GM19238 (cell line): ENCODE measurements around the gene AHDC1.
"Not testable (repeated sequence)": the region's sequence is repeated elsewhere in the genome, so short reads cannot be mapped to it uniquely, and the experiment has no call there.

ENCODE experiments used
- DNase-seq: peaks from one replicate; pipeline ENCODE4 v3.0.0; 2011; ENCODE audit warnings: low spot score; ENCODE audit not compliant: insufficient read length

Gene AHDC1

GRCh38 chr1:27633298-27633610 is 29.3 kb upstream of the AHDC1 start:
- no peak for DNase-seq

GRCh38 chr1:27632387-27633297 is 28.7 kb upstream of the AHDC1 start:
- DNase-seq, result peak; percentile 67

DNA sequence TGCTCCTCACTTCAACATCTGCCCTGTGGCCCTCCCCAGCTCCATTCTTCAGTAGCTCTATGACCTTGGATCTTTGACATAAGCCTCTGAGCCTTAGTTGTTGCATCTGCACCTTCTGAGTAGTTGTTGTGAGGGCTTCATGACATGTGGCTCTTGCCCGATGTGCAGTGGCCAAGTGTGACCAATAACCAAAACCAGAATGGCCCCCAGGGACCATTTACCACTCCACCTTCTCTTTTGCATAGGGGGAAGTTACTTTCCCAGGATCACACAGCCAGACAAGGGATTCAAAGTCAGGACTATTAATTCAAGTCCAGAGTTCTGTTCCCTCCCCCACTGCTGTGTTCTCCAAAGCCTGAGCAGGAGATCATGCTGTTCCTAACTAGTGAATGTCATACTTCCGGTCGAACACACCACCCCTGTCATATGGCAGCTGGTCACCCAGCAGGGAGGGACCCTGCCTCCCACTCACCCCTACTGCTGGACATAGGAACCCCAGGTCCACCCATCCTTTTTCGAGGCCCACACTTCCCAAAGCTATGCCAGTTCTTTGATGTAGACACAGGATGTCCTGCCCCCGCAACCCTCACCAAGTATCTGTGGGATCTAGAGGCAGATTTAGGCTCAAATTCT is 27.0 kb upstream of the AHDC1 start:
- no peak for DNase-seq

DNA sequence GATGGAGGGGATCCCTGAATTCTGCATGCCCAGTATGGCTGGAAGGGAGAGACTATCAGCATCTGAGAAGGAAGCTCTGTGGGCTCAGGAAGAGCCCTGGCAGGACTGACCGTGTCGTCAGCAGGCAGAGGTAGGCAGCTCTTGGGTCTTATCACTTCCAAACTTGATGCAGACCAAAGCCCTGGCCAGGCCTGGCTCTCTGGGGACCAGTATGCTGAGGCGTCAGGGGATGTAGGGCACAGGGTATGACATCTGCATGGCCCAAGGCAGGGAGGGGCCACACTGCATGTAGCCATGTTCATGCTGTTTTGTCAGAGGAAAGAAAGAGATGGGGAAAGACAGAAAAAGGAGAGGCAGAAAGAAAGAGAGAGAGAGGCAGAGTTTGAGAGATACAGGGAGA is 24.8 kb upstream of the AHDC1 start:
- no peak for DNase-seq

GRCh38 chr1:27627733-27628132 is 23.8 kb upstream of the AHDC1 start:
- DNase-seq, result not testable (repeated sequence)

GRCh38 chr1:27627061-27627460 is 23.1 kb upstream of the AHDC1 start:
- no peak for DNase-seq

GRCh38 chr1:27626031-27626935 is 22.3 kb upstream of the AHDC1 start:
- DNase-seq, result no peak

GRCh38 chr1:27624467-27625178 is 20.7 kb upstream of the AHDC1 start:
- DNase-seq, result no peak

DNA sequence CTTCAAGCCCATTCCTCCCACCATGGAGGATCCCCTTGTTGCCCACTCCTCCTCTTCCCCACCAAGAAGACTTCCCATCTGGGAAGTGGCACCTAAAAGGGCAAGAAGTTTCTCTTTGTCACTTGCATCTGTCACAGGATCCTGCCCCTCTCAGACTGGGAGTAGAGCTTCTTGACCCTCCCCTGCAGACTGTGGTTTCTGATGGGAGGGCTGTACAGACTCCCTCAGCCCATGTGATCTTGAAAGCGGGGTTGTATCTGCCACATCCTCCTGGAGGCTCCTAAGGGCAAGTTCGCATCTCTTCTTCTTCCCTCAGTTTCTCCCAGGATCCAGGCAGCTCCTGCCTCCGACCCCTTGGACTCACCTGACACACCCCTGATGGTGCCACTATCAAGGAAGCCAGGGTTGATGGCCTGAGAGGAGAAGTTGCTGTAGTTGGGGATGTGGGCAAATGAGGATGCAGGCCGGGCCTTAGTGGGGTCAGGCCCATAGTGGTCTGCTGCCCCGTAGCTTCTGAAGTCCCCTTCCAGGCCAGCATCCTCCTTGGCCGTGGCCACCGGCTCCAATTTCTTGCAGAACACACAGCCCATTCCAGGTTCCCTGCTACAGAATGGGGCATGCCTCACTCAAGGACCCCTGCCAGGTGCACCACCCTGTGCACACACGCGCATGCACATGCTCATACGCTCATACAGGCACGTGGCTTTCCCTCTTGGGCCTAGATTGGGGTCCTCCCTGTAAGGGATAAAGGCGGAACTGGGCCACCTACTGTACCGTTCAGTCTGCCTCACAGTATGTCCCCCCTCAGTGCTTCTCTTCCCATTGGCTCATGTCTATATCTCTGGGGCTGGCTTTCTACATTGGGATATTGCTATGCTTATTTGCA is 19.6 kb upstream of the AHDC1 start:
- no peak for DNase-seq

- no peak for DNase-seq
These were observed 18.9 kb upstream of the AHDC1 start for GRCh38 chr1:27622828-27623227.

DNA sequence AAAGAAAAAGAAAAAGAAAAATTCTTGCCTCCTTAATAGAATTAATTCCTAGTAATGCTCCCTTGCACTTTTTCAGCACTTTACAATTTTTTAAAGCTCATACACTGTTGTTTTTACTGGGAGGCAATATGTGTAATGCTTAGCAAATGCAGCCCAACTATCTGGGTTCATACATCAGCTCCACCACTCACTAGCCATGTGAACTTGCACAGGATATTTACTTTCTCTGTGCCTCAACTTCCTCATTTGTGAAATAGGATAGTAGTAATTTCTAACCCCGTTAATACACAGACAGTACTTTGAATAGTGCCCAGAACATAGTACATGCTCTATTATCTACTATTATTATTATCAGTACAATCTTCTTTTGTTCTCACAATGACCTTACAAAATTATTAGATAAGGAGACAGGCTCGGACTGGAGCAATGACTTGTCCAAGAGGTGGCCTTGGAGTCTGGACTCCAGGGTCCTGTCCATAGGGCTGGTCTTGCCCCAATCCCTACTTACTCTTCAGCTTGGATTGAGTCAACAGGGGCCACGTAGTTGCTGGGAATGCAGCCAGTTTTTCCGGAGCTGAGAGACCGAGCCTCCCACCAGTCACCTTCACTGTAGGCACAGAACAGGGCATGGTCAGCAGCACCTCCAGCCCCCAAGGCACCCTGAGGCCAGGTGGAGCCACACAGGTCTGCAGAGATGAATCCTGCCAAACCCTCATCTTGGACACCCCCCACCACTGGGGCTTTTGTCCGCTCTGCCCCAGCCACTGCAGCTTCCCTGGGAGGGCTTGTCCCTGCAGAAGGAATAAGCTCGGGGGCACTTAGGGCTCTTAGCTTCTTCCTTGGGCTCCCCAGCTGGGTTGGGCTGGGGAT is 17.3 kb upstream of the AHDC1 start:
- no peak for DNase-seq

- DNase-seq, result not testable (repeated sequence)
These were observed 16.0 kb upstream of the AHDC1 start for GRCh38 chr1:27619782-27620438.

- no peak for DNase-seq
These were observed 14.6 kb upstream of the AHDC1 start for GRCh38 chr1:27618341-27619082.

DNA sequence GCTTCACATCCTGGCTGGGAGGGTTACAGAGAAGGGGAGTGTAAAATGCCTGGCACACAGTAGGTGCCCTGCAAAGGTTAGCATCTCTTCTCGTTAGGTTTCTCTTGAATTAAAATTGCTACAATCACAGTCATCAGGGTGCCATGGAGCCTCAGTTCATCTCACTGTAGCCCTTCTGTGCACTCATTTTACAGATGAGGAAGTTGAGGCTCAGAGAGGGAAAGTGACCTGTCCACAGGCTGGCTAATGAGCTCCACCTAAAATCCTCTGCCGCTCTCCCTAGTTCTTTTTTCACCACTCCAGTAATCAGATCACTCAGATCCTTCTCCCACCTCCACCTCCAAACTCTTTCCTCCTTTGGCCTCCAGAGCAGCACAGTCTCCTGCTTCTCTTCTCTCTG is 13.5 kb upstream of the AHDC1 start:
- DNase-seq, result no peak

- DNase-seq, result no peak
These were observed 12.5 kb upstream of the AHDC1 start for GRCh38 chr1:27616441-27616840.

GRCh38 chr1:27615346-27616192 is 11.6 kb upstream of the AHDC1 start:
- DNase-seq, result no peak
